CD4-positive, CD25-positive, alpha-beta regulatory T cell (primary cell): ENCODE results near the gene MAP2K4. TPM values are rescaled to one million over a fixed set of nuclear protein-coding genes. Genes with fewer than 3 reads are reported as not detected.
"Not testable (repeated sequence)": the region's sequence is repeated elsewhere in the genome, so short reads cannot be mapped to it uniquely, and the experiment has no call there.

ENCODE experiments used
- ATAC-seq, 2 donors: fragments of 150-1000 bp; cut with Tn5 transposase; one replicate each; pipeline ENCODE4 v1.10.0; 2021; ENCODE audit warnings: low read depth in 2 of 2, moderate number of reproducible peaks in 2 of 2, moderate library complexity in 1 of 2
- DNase-seq, 3 donors: peaks; one replicate each; pipeline versions ENCODE4 v3.0.0 to v3.0.0-alpha.2; 2012 to 2022; ENCODE audit warnings: mixed read lengths in 1 of 3
- H3K27ac ChIP-seq: one replicate; pipeline ENCODE4 v1.7.0; 2013; ENCODE audit warnings: mild to moderate bottlenecking, low read length; ENCODE audit not compliant: insufficient read depth, poor library complexity, severe bottlenecking
- H3K27me3 ChIP-seq: one replicate; pipeline ENCODE4 v1.7.0; 2013; ENCODE audit warnings: low read length; ENCODE audit not compliant: control insufficient read depth, insufficient read depth
- H3K36me3 ChIP-seq: one replicate; pipeline ENCODE4 v1.7.0; 2013; ENCODE audit warnings: mild to moderate bottlenecking, low read length, moderate library complexity; ENCODE audit not compliant: control insufficient read depth, insufficient read depth
- H3K4me1 ChIP-seq: 2 replicates; pipeline ENCODE4 v1.7.0; 2013; ENCODE audit warnings: mild to moderate bottlenecking, low read length; ENCODE audit not compliant: insufficient read depth, control insufficient read depth, poor library complexity, severe bottlenecking
- H3K4me3 ChIP-seq: one replicate; pipeline ENCODE4 v1.7.0; 2013; ENCODE audit warnings: low read depth, mild to moderate bottlenecking, low read length, moderate library complexity
- H3K9me3 ChIP-seq, 2 experiments: 1 replicate in 1 of 2; 2 replicates in 1 of 2; pipeline ENCODE4 v1.7.0; 2013; ENCODE audit warnings: low read length in 2 of 2, mild to moderate bottlenecking in 1 of 2, moderate library complexity in 1 of 2; ENCODE audit not compliant: control insufficient read depth in 2 of 2
- H3K27ac Mint-ChIP-seq, 3 donors: one replicate each; pipeline ENCODE4 v1.8.0; 2020 to 2022; ENCODE audit warnings: mild to moderate bottlenecking in 3 of 3, mixed read lengths in 3 of 3, moderate library complexity in 2 of 3
- H3K27me3 Mint-ChIP-seq: one replicate; pipeline ENCODE4 v1.8.0; 2022; ENCODE audit warnings: mild to moderate bottlenecking, mixed read lengths
- H3K36me3 Mint-ChIP-seq: one replicate; pipeline ENCODE4 v1.8.0; 2020; ENCODE audit warnings: mixed read lengths
- H3K4me1 Mint-ChIP-seq, 4 donors: one replicate each; pipeline ENCODE4 v1.8.0; 2020 to 2022; ENCODE audit warnings: mixed read lengths in 4 of 4, mild to moderate bottlenecking in 1 of 4
- H3K4me3 Mint-ChIP-seq, 4 donors: one replicate each; pipeline ENCODE4 v1.8.0; 2020 to 2022; ENCODE audit warnings: mild to moderate bottlenecking in 4 of 4, mixed read lengths in 4 of 4, moderate library complexity in 3 of 4
- H3K9me3 Mint-ChIP-seq, 7 donors: one replicate each; pipeline ENCODE4 v1.8.0; 2020 to 2022; ENCODE audit warnings: mixed read lengths in 7 of 7, mild to moderate bottlenecking in 3 of 7, moderate library complexity in 2 of 7
- polyA plus RNA-seq, 4 donors: library from polyadenylated mRNA; unstranded; fragments of 300-500 nt; fragmentation: Illumina TruSeq; gene quantifications; one replicate each; pipeline ENCODE4 v1.2.3, GENCODE V29; 2021
- total RNA-seq: library from RNA; stranded (reverse); gene quantifications from one replicate; pipeline ENCODE4 v1.2.3, GENCODE V29; 2022

Gene MAP2K4
- total and polyA plus RNA-seq, 5 donors from 2014 or later: 25.1 to 30.6 (median 26.1) TPM

- not testable (repeated sequence) for H3K36me3 ChIP-seq, H3K27me3 Mint-ChIP-seq, DNase-seq, H3K27ac Mint-ChIP-seq, H3K4me1 Mint-ChIP-seq, H3K4me3 Mint-ChIP-seq, H3K9me3 ChIP-seq, H3K4me1 ChIP-seq, H3K36me3 Mint-ChIP-seq, ATAC-seq, H3K4me3 ChIP-seq, H3K27ac ChIP-seq, H3K27me3 ChIP-seq
- peaks cover 5 to 22% (median 9%) of the 10 kb centered on the region in 7 donors for H3K9me3 Mint-ChIP-seq
Observed at GRCh38 chr17:12162187-12162586, 141.5 kb downstream of the MAP2K4 start.

- no peak for ATAC-seq
Observed at GRCh38 chr17:12164085-12164484, 143.4 kb downstream of the MAP2K4 start.

GRCh38 chr17:12178644-12179330 lies 158.1 kb downstream of the MAP2K4 start:
- H3K27me3 Mint-ChIP-seq: peaks cover 14% of the 10 kb centered on the region
- no peaks in the 10 kb centered on the region for H3K4me1 ChIP-seq
- peaks cover 0 to 2% (median 0%) of the 10 kb centered on the region in 7 donors for H3K9me3 Mint-ChIP-seq
- H3K27ac ChIP-seq: no peak overlapping the region
- ATAC-seq (no peak), DNase-seq (no peak)
- peak overlapping the region in 1 of 4 donors; percentile 61 for H3K4me3 Mint-ChIP-seq
- H3K36me3 ChIP-seq: no peaks in the 10 kb centered on the region
- H3K27me3 ChIP-seq: no peaks in the 10 kb centered on the region
- H3K27ac Mint-ChIP-seq: peak overlapping the region in 1 of 3 donors; percentile 39
- H3K36me3 Mint-ChIP-seq: no peaks in the 10 kb centered on the region
- no peaks in the 10 kb centered on the region for H3K9me3 ChIP-seq
- H3K4me1 Mint-ChIP-seq: no peaks in the 10 kb centered on the region
- H3K4me3 ChIP-seq: no peak overlapping the region

More at GRCh38 chr17:12164085-12164484, 143.4 kb downstream of the MAP2K4 start:
- H3K9me3 ChIP-seq: no peaks in the 10 kb centered on the region
- no peaks in the 10 kb centered on the region for H3K36me3 ChIP-seq
- Mint-ChIP-seq H3K27me3 (peaks cover 10% of the 10 kb centered on the region), H3K27ac (no peak overlapping the region), H3K4me1 (peaks cover 0 to 7% (median 0%) of the 10 kb centered on the region in 4 donors), H3K9me3 (peaks cover 0 to 17% (median 9%) of the 10 kb centered on the region in 7 donors), H3K4me3 (no peak overlapping the region), H3K36me3 (no peaks in the 10 kb centered on the region)
- no peak overlapping the region for H3K27ac ChIP-seq
- no peak for DNase-seq
- H3K27me3 ChIP-seq: no peaks in the 10 kb centered on the region
- no peaks in the 10 kb centered on the region for H3K4me1 ChIP-seq
- no peak overlapping the region for H3K4me3 ChIP-seq

GRCh38 chr17:12180644-12181261 lies 160.1 kb downstream of the MAP2K4 start:
- Histone ChIP-seq H3K27me3 (no peaks in the 10 kb centered on the region), H3K4me1 (no peaks in the 10 kb centered on the region), H3K4me3 (no peak overlapping the region), H3K36me3 (no peaks in the 10 kb centered on the region), H3K27ac (no peak overlapping the region), H3K9me3 (no peaks in the 10 kb centered on the region)
- Mint-ChIP-seq H3K27me3 (peaks cover 10% of the 10 kb centered on the region), H3K9me3 (no peaks in the 10 kb centered on the region), H3K36me3 (no peaks in the 10 kb centered on the region), H3K27ac (no peak overlapping the region), H3K4me1 (no peaks in the 10 kb centered on the region), H3K4me3 (no peak overlapping the region)
- ATAC-seq: no peak
- DNase-seq: peak in 2 of 3 donors; percentile 6 to 57

GRCh38 chr17:12187658-12188057 lies 167.0 kb downstream of the MAP2K4 start:
- Histone ChIP-seq H3K27ac (no peak overlapping the region), H3K4me3 (no peak overlapping the region), H3K36me3 (no peaks in the 10 kb centered on the region), H3K27me3 (no peaks in the 10 kb centered on the region), H3K4me1 (no peaks in the 10 kb centered on the region), H3K9me3 (peaks cover 0 to 8% of the 10 kb centered on the region in 2 experiments)
- peaks cover 4% of the 10 kb centered on the region for H3K27me3 Mint-ChIP-seq
- DNase-seq (no peak), ATAC-seq (no peak)
- H3K27ac Mint-ChIP-seq: no peak overlapping the region
- peaks cover 0 to 20% (median 10%) of the 10 kb centered on the region in 7 donors for H3K9me3 Mint-ChIP-seq
- H3K36me3 Mint-ChIP-seq: no peaks in the 10 kb centered on the region
- H3K4me1 Mint-ChIP-seq: no peaks in the 10 kb centered on the region
- no peak overlapping the region for H3K4me3 Mint-ChIP-seq

GRCh38 chr17:12193144-12193735 lies 172.6 kb downstream of the MAP2K4 start:
- H3K27ac Mint-ChIP-seq: no peak overlapping the region
- no peaks in the 10 kb centered on the region for H3K36me3 ChIP-seq
- peaks cover 0 to 6% of the 10 kb centered on the region in 2 experiments for H3K9me3 ChIP-seq
- H3K4me1 Mint-ChIP-seq: no peaks in the 10 kb centered on the region
- H3K4me3 ChIP-seq: no peak overlapping the region
- H3K27me3 ChIP-seq: no peaks in the 10 kb centered on the region
- no peak for DNase-seq
- no peak overlapping the region for H3K4me3 Mint-ChIP-seq
- no peaks in the 10 kb centered on the region for H3K4me1 ChIP-seq
- no peaks in the 10 kb centered on the region for H3K27me3 Mint-ChIP-seq
- no peak overlapping the region for H3K27ac ChIP-seq
- H3K36me3 Mint-ChIP-seq: no peaks in the 10 kb centered on the region
- H3K9me3 Mint-ChIP-seq: peaks cover 0 to 14% (median 7%) of the 10 kb centered on the region in 7 donors
- no peak for ATAC-seq
